Mucosa of stomach (tissue), 1 donor: ENCODE results near the gene INMT.

ENCODE experiments used
- H3K27me3 ChIP-seq: one replicate; pipeline ENCODE4 v1.7.0; 2013; ENCODE audit warnings: mild to moderate bottlenecking, low read length; ENCODE audit not compliant: control insufficient read depth, insufficient read depth
- H3K36me3 ChIP-seq: one replicate; pipeline ENCODE4 v1.7.0; 2013; ENCODE audit warnings: low read length; ENCODE audit not compliant: control insufficient read depth, insufficient read depth
- H3K4me1 ChIP-seq: one replicate; pipeline ENCODE4 v1.7.0; 2013; ENCODE audit warnings: mild to moderate bottlenecking, low read length; ENCODE audit not compliant: control insufficient read depth, insufficient read depth
- H3K4me3 ChIP-seq: one replicate; pipeline ENCODE4 v1.7.0; 2013; ENCODE audit warnings: low read length
- H3K9ac ChIP-seq: one replicate; pipeline ENCODE4 v1.7.0; 2013; ENCODE audit warnings: mild to moderate bottlenecking, low read length, moderate library complexity
- H3K9me3 ChIP-seq: one replicate; pipeline ENCODE4 v1.7.0; 2013; ENCODE audit warnings: mild to moderate bottlenecking, low read length, moderate library complexity; ENCODE audit not compliant: control insufficient read depth
- donor health status: Pancreatic carcinoma.

The INMT gene

GRCh38 chr7:30751696-30752273, at the start of gene INMT:
Gene INMT, plus strand, starts transcription at chr7:30752135. Its CDS starts 16 bp downstream, at chr7:30752151.
- no peak within 1 kb of the TSS for H3K4me3 ChIP-seq
- H3K27me3 ChIP-seq: no peaks in the 10 kb centered on the region
- H3K9ac ChIP-seq: peak within 1 kb of the TSS; percentile 19
- H3K9me3 ChIP-seq: no peaks in the 10 kb centered on the region
- H3K4me1 ChIP-seq: peaks cover 10% of the 10 kb centered on the region
- H3K36me3 ChIP-seq: no peaks in the 10 kb centered on the region

GRCh38 chr7:30702200-30702599, 49.7 kb upstream of the INMT start:
- H3K4me1 ChIP-seq: no peaks in the 10 kb centered on the region
- no peak overlapping the region for H3K9ac ChIP-seq
- no peaks in the 10 kb centered on the region for H3K36me3 ChIP-seq
- no peaks in the 10 kb centered on the region for H3K9me3 ChIP-seq
- H3K27me3 ChIP-seq: no peaks in the 10 kb centered on the region
- no peak overlapping the region for H3K4me3 ChIP-seq

DNA sequence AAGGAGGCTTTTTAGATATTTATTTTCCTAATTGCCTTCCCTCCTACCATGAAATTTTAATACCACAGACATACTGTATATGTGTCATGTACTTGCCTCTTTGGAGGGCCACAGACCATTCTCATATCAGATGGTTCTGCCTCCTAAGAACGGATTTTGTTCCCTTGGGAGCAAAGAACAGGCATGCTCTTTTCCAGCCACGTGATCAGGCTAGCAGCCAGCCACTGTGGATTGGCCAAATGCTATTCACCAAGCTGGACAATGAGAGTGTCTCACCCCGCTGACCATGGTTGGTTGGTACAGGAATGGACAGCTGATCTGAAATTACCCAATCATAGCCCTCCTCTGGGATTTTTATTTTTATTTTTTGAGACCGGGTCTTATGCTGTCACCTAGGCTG, 48.2 kb upstream of the INMT start:
- no peaks in the 10 kb centered on the region for H3K27me3 ChIP-seq
- no peak overlapping the region for H3K9ac ChIP-seq
- no peaks in the 10 kb centered on the region for H3K36me3 ChIP-seq
- H3K4me3 ChIP-seq: no peak overlapping the region
- no peaks in the 10 kb centered on the region for H3K4me1 ChIP-seq
- H3K9me3 ChIP-seq: no peaks in the 10 kb centered on the region

DNA sequence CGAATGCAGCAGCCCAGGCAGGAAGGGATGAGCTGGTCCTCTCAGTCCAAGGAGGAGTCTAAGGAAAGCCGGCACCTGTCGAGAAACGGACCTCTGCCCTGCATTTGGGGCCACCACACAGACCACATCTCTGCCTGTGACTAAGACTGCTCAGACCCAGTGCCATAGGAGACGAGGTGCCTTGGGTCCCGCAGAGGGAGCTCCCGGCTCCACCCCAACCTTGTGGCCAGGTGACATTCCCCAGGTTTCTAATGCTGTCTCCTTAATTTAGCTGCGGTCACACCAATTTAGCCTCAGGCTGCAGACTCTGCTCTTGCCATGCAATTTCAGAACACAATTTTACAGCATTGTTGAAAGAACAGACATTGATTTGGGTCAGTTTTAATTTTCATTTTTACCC, 46.9 kb upstream of the INMT start:
- H3K27me3 ChIP-seq: no peaks in the 10 kb centered on the region
- H3K4me1 ChIP-seq: no peaks in the 10 kb centered on the region
- no peak overlapping the region for H3K4me3 ChIP-seq
- H3K36me3 ChIP-seq: no peaks in the 10 kb centered on the region
- H3K9ac ChIP-seq: no peak overlapping the region
- no peaks in the 10 kb centered on the region for H3K9me3 ChIP-seq

GRCh38 chr7:30705596-30705995, 46.3 kb upstream of the INMT start:
- Histone ChIP-seq H3K4me3 (no peak overlapping the region), H3K9me3 (no peaks in the 10 kb centered on the region), H3K4me1 (no peaks in the 10 kb centered on the region), H3K36me3 (no peaks in the 10 kb centered on the region), H3K27me3 (no peaks in the 10 kb centered on the region), H3K9ac (no peak overlapping the region)

DNA sequence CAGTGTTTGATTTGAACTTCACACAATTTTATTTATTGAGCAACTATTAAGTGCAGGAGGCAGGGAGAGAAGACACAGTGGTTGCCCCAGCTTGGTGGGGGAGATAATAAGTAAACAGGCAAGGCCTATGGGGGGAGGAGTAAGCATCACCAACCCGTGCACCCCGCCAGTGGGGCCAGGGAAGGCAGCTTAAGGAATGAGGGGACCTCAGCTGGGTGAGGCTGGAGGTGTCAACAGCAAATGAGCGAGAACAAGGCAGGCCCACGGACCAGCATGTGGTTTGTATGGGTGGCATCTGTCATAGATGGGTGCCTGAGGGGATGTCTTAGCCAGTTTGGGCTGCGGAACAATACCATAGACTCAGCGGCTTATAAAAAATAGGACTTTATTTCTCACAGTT, 45.6 kb upstream of the INMT start:
- Histone ChIP-seq H3K9me3 (no peaks in the 10 kb centered on the region), H3K9ac (no peak overlapping the region), H3K27me3 (no peaks in the 10 kb centered on the region), H3K36me3 (no peaks in the 10 kb centered on the region), H3K4me1 (no peaks in the 10 kb centered on the region), H3K4me3 (no peak overlapping the region)

GRCh38 chr7:30706908-30707307, 45.0 kb upstream of the INMT start:
- no peaks in the 10 kb centered on the region for H3K36me3 ChIP-seq
- H3K4me3 ChIP-seq: no peak overlapping the region
- no peaks in the 10 kb centered on the region for H3K27me3 ChIP-seq
- H3K9ac ChIP-seq: no peak overlapping the region
- H3K4me1 ChIP-seq: no peaks in the 10 kb centered on the region
- H3K9me3 ChIP-seq: no peaks in the 10 kb centered on the region

DNA sequence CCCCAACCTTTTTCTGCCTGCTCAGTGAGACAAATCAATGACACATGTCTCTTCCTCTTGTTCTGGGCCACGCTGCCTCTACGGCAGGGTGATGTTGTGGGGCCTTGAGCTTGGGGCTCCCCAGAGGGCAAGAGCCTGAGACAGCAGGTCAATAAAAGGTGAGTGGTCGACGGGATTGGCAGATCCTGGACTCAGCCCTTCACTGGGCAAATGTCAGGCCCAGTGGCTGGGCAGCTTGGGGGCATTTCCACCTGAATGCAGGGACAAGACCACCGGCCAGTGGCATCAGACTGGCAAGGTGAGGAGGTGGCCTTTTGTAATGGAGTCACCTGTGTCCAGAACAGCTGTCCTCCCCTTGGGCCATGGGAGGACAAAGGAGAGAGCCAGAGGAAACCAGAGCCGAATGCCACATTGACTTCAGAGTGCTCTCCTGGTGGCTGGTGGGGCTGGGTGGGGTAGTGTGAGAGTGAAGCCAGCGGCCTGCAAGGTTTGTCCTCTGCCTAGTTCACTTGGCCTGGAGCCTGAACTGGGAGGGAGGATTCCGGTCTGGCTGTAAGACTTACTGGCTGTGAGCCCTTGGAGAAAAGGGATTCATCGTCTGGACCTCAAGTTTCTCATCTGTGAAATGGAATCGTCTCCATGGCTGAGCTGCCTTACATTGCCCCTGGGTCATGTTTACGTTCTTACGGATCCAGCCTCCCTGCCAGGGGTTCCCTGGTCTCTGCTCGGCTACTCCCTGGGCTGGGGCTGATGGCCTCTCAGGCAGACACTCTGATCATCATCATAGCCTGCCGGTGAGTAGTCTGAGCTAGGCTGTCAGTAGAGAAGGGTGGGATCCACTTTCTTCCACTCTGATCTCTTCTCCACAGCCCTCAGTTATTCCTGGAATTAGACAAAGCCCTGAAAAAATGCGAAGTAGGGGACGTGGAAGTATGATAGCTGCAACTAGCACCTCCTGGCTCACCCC, 44.3 kb upstream of the INMT start:
- Histone ChIP-seq H3K27me3 (no peaks in the 10 kb centered on the region), H3K4me3 (no peak overlapping the region), H3K9ac (no peak overlapping the region), H3K4me1 (no peaks in the 10 kb centered on the region), H3K36me3 (no peaks in the 10 kb centered on the region), H3K9me3 (no peaks in the 10 kb centered on the region)

DNA sequence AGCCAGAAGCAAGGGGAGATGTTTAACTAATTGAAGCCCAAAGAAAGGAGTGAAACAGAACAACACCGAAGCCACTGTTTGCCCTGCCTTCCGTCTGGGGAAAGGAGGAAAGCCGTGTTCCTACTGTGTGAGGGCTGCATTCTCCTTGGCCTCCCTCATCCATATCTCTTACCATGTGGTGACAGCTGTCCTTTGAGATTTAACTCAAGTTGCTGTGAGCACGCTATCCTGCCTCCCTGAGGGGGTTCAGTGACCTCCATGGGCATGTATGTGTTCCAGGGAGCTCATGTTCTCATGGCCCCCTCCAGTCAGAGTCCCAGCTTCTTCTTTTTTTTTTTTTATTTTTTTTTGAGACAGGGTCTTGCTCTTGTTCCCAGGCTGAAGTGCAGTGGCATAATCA, 43.5 kb upstream of the INMT start:
- H3K9me3 ChIP-seq: no peaks in the 10 kb centered on the region
- H3K4me3 ChIP-seq: no peak overlapping the region
- no peaks in the 10 kb centered on the region for H3K4me1 ChIP-seq
- H3K9ac ChIP-seq: no peak overlapping the region
- H3K27me3 ChIP-seq: no peaks in the 10 kb centered on the region
- H3K36me3 ChIP-seq: no peaks in the 10 kb centered on the region

DNA sequence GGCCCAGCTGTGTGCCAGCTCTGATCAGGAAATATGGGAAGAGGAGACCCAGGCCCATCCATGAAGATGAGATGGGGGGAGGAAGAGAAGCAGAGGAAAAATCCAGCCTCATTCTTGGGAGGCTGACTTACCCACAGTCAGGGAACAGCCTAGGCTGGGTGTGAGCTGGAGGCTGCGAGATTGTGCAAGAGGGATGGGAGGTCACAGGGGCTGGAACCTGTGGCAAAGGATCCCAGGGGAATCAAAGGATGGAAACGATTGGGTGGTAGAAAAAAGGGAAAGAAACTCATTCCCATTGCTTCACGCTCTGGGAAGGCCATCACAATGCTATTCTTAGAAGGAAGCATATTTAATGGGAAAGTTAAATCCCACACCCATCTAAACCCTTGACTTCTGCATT, 43.0 kb upstream of the INMT start:
- H3K36me3 ChIP-seq: no peaks in the 10 kb centered on the region
- no peak overlapping the region for H3K9ac ChIP-seq
- H3K9me3 ChIP-seq: no peaks in the 10 kb centered on the region
- H3K27me3 ChIP-seq: no peaks in the 10 kb centered on the region
- no peak overlapping the region for H3K4me3 ChIP-seq
- no peaks in the 10 kb centered on the region for H3K4me1 ChIP-seq

DNA sequence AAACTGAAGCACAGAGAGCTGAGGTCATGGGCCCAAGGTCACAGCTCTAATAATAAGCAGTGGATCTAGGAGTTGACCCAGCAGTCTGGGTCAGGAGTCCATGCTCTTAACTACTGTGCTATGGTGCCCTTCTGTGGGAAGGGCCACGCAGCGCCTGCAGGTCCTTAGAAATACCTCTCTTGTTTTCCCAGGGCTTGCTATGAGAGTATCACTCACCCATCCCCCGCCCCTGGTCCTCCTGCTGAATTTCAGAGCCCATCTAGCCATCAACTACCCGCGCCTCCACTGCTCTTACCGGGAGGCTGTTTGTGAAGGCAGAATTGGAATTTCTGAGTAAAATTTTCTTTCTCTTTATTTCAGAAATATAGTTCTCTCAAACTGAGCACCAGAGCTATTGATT, 42.4 kb upstream of the INMT start:
- no peaks in the 10 kb centered on the region for H3K9me3 ChIP-seq
- no peaks in the 10 kb centered on the region for H3K27me3 ChIP-seq
- no peaks in the 10 kb centered on the region for H3K4me1 ChIP-seq
- no peak overlapping the region for H3K4me3 ChIP-seq
- no peaks in the 10 kb centered on the region for H3K36me3 ChIP-seq
- H3K9ac ChIP-seq: no peak overlapping the region

DNA sequence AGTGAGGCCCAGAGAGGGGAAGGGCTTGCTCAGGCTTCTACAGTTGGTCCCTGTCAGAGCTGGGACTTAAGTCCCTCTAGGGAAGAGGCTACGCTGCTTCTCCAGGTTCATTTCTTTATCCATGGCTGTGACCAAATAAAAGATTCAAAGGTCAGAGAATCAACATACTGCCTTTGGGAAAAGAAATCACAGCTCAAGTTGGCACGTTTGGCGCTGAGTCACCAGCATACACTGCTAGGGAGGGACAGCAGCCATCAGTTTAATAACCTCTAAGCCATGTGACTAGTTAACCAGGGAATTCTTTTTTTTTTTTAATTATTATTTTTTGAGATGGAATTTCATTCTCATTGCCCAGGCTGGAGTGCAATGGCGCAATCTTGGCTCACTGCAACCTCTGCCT, 41.3 kb upstream of the INMT start:
- Histone ChIP-seq H3K9me3 (no peaks in the 10 kb centered on the region), H3K9ac (no peak overlapping the region), H3K36me3 (no peaks in the 10 kb centered on the region), H3K4me3 (no peak overlapping the region), H3K27me3 (no peaks in the 10 kb centered on the region), H3K4me1 (no peaks in the 10 kb centered on the region)
